ENCODE results near the gene TAPBP. TPM values are rescaled to one million over a fixed set of nuclear protein-coding genes. Genes with fewer than 3 reads are reported as not detected.

The TAPBP gene
- total and polyA plus RNA-seq, 2 of the 8 experiments (the other 6 are each of a cell fraction or from before 2014, with no cell fraction given) = 24.5 to 35.4 TPM

DNA sequence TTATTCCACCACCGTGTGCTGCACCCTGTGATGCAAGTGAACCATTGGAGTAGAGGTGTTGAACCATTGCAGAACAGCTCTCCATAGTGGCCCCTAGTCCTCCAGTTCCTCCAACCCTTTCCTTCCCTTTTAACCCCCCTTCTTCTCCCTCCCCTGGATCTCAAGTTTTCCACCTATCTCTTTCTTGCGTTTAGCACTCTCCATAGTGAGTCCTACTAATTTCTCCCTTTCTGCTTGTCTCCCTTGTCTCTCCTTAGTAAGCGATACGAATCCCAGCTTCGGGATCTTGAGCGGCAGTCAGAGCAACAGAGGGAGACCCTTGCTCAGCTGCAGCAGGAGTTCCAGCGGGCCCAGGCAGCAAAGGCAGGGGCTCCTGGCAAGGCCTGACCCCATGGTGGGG is 23.4 kb downstream of the TAPBP start (continued):
- TF ChIP-seq, protein P1, sequence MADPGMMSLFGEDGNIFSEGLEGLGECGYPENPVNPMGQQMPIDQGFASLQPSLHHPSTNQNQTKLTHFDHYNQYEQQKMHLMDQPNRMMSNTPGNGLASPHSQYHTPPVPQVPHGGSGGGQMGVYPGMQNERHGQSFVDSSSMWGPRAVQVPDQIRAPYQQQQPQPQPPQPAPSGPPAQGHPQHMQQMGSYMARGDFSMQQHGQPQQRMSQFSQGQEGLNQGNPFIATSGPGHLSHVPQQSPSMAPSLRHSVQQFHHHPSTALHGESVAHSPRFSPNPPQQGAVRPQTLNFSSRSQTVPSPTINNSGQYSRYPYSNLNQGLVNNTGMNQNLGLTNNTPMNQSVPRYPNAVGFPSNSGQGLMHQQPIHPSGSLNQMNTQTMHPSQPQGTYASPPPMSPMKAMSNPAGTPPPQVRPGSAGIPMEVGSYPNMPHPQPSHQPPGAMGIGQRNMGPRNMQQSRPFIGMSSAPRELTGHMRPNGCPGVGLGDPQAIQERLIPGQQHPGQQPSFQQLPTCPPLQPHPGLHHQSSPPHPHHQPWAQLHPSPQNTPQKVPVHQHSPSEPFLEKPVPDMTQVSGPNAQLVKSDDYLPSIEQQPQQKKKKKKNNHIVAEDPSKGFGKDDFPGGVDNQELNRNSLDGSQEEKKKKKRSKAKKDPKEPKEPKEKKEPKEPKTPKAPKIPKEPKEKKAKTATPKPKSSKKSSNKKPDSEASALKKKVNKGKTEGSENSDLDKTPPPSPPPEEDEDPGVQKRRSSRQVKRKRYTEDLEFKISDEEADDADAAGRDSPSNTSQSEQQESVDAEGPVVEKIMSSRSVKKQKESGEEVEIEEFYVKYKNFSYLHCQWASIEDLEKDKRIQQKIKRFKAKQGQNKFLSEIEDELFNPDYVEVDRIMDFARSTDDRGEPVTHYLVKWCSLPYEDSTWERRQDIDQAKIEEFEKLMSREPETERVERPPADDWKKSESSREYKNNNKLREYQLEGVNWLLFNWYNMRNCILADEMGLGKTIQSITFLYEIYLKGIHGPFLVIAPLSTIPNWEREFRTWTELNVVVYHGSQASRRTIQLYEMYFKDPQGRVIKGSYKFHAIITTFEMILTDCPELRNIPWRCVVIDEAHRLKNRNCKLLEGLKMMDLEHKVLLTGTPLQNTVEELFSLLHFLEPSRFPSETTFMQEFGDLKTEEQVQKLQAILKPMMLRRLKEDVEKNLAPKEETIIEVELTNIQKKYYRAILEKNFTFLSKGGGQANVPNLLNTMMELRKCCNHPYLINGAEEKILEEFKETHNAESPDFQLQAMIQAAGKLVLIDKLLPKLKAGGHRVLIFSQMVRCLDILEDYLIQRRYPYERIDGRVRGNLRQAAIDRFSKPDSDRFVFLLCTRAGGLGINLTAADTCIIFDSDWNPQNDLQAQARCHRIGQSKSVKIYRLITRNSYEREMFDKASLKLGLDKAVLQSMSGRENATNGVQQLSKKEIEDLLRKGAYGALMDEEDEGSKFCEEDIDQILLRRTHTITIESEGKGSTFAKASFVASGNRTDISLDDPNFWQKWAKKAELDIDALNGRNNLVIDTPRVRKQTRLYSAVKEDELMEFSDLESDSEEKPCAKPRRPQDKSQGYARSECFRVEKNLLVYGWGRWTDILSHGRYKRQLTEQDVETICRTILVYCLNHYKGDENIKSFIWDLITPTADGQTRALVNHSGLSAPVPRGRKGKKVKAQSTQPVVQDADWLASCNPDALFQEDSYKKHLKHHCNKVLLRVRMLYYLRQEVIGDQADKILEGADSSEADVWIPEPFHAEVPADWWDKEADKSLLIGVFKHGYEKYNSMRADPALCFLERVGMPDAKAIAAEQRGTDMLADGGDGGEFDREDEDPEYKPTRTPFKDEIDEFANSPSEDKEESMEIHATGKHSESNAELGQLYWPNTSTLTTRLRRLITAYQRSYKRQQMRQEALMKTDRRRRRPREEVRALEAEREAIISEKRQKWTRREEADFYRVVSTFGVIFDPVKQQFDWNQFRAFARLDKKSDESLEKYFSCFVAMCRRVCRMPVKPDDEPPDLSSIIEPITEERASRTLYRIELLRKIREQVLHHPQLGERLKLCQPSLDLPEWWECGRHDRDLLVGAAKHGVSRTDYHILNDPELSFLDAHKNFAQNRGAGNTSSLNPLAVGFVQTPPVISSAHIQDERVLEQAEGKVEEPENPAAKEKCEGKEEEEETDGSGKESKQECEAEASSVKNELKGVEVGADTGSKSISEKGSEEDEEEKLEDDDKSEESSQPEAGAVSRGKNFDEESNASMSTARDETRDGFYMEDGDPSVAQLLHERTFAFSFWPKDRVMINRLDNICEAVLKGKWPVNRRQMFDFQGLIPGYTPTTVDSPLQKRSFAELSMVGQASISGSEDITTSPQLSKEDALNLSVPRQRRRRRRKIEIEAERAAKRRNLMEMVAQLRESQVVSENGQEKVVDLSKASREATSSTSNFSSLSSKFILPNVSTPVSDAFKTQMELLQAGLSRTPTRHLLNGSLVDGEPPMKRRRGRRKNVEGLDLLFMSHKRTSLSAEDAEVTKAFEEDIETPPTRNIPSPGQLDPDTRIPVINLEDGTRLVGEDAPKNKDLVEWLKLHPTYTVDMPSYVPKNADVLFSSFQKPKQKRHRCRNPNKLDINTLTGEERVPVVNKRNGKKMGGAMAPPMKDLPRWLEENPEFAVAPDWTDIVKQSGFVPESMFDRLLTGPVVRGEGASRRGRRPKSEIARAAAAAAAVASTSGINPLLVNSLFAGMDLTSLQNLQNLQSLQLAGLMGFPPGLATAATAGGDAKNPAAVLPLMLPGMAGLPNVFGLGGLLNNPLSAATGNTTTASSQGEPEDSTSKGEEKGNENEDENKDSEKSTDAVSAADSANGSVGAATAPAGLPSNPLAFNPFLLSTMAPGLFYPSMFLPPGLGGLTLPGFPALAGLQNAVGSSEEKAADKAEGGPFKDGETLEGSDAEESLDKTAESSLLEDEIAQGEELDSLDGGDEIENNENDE (IDR thresholded peaks at IDR 0.05; ENCODE audit: insufficient replicate concordance, low read length) = no peak
- no peak for TF ChIP-seq RXRA (IDR thresholded peaks at IDR 0.05; ENCODE audit: insufficient read depth, low read depth, low read length)
- TF ChIP-seq POLR2AphosphoS5 (IDR thresholded peaks at IDR 0.05; ENCODE audit: low read depth, low read length) = no peak
- TF ChIP-seq PHF8 (conservative IDR thresholded peaks at IDR 0.05; ENCODE audit: low read depth, low read length) = no peak
- no peak for TF ChIP-seq CBX8 (IDR thresholded peaks at IDR 0.05; ENCODE audit: borderline replicate concordance, low read depth, low read length)
- TF ChIP-seq SIX5 (IDR thresholded peaks at IDR 0.05; ENCODE audit: low read depth, low read length) = no peak
- no peak for TF ChIP-seq HDAC6 (IDR thresholded peaks at IDR 0.05; ENCODE audit: low read depth, low read length)
- no peak for TF ChIP-seq POU5F1 (IDR thresholded peaks at IDR 0.05; ENCODE audit: low read depth, low read length)
- TF ChIP-seq, protein P2, sequence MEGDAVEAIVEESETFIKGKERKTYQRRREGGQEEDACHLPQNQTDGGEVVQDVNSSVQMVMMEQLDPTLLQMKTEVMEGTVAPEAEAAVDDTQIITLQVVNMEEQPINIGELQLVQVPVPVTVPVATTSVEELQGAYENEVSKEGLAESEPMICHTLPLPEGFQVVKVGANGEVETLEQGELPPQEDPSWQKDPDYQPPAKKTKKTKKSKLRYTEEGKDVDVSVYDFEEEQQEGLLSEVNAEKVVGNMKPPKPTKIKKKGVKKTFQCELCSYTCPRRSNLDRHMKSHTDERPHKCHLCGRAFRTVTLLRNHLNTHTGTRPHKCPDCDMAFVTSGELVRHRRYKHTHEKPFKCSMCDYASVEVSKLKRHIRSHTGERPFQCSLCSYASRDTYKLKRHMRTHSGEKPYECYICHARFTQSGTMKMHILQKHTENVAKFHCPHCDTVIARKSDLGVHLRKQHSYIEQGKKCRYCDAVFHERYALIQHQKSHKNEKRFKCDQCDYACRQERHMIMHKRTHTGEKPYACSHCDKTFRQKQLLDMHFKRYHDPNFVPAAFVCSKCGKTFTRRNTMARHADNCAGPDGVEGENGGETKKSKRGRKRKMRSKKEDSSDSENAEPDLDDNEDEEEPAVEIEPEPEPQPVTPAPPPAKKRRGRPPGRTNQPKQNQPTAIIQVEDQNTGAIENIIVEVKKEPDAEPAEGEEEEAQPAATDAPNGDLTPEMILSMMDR (IDR thresholded peaks at IDR 0.05; ENCODE audit: control extremely low read depth in 1 of 3, insufficient read depth in 1 of 3, low read depth in 1 of 3, low read length in 3 of 3) = no peak

Measured in H1 (cell line).